DND-41 (cell line): ENCODE results near the gene EXOC3L2.

Source experiments
- ATAC-seq: fragments of 200-7000 bp; cut with Tn5 transposase; 3 replicates; pipeline ENCODE4 v1.9.1; 2021; ENCODE audit warnings: low read depth; ENCODE audit not compliant: insufficient read depth
- DNase-seq: peaks from one replicate; pipeline ENCODE4 v3.0.0-alpha.2; 2020
- H2AFZ ChIP-seq: 2 replicates; pipeline ENCODE4 v1.6.0; 2012; ENCODE audit warnings: low read depth, low read length
- H3K27ac ChIP-seq: 2 replicates; pipeline ENCODE4 v1.5.1; 2012; ENCODE audit warnings: low read length, inconsistent platforms
- H3K27me3 ChIP-seq: fragments of 200-600 bp; sonication (generic); 2 replicates; pipeline ENCODE4 v1.6.0; 2012; ENCODE audit warnings: low read length, mild to moderate bottlenecking, inconsistent platforms; ENCODE audit not compliant: insufficient read depth, poor library complexity
- H3K36me3 ChIP-seq: 2 replicates; pipeline ENCODE4 v1.5.1; 2012; ENCODE audit warnings: low read length, inconsistent platforms; ENCODE audit not compliant: insufficient read depth
- H3K4me1 ChIP-seq: 2 replicates; pipeline ENCODE4 v1.5.1; 2012; ENCODE audit warnings: mild to moderate bottlenecking, low read length; ENCODE audit not compliant: insufficient read depth
- H3K4me2 ChIP-seq: 2 replicates; pipeline ENCODE4 v1.6.0; 2012; ENCODE audit warnings: mild to moderate bottlenecking, moderate library complexity, low read length, inconsistent platforms; ENCODE audit not compliant: insufficient read depth
- H3K4me3 ChIP-seq, 2 experiments: fragments of 200-600 bp in 1 of 2; shearing (Covaris generic) in 1 of 2; 2 replicates each; pipeline ENCODE4 v1.5.1; 2012 to 2016; ENCODE audit warnings: inconsistent platforms in 2 of 2, low read length in 2 of 2, mild to moderate bottlenecking in 2 of 2, low read depth in 1 of 2, moderate library complexity in 1 of 2
- H3K79me2 ChIP-seq: 2 replicates; pipeline ENCODE4 v1.6.0; 2012; ENCODE audit warnings: low read length, inconsistent platforms; ENCODE audit not compliant: insufficient read depth
- H3K9ac ChIP-seq: 2 replicates; pipeline ENCODE4 v1.6.0; 2012; ENCODE audit warnings: low read depth, mild to moderate bottlenecking, inconsistent platforms, low read length, moderate library complexity
- H3K9me3 ChIP-seq: 2 replicates; pipeline ENCODE4 v1.5.1; 2012; ENCODE audit warnings: low read length, moderate library complexity, mild to moderate bottlenecking, inconsistent platforms; ENCODE audit not compliant: insufficient read depth, severe bottlenecking
- H4K20me1 ChIP-seq: 2 replicates; pipeline ENCODE4 v1.6.0; 2012; ENCODE audit warnings: low read length; ENCODE audit not compliant: insufficient read depth
- CTCF ChIP-seq: IDR thresholded peaks from 2 replicates; pipeline ENCODE4 v1.5.1; 2012; ENCODE audit warnings: borderline replicate concordance, low read length, moderate library complexity, mild to moderate bottlenecking; ENCODE audit not compliant: poor library complexity, severe bottlenecking; ENCODE audit errors: extremely low read depth
- EZH2 ChIP-seq: IDR thresholded peaks from 3 replicates; pipeline ENCODE4 v1.6.1; 2012; ENCODE audit warnings: borderline replicate concordance, low read depth, mild to moderate bottlenecking, moderate library complexity, low read length, inconsistent platforms; ENCODE audit not compliant: severe bottlenecking

EXOC3L2 gene

GRCh38 chr19:45224645-45225044 lies 20.6 kb downstream of the EXOC3L2 start:
- H3K27ac ChIP-seq = no peak overlapping the region
- ATAC-seq = no peak
- H3K9ac ChIP-seq = no peak overlapping the region
- no peaks in the 10 kb centered on the region for H3K4me1 ChIP-seq
- no peak overlapping the region for H2AFZ ChIP-seq
- H3K36me3 ChIP-seq = no peaks in the 10 kb centered on the region
- no peak for TF ChIP-seq CTCF
- TF ChIP-seq EZH2 = no peak
- H3K9me3 ChIP-seq = no peaks in the 10 kb centered on the region
- H3K27me3 ChIP-seq = peaks cover 3% of the 10 kb centered on the region
- DNase-seq = no peak
- no peaks in the 10 kb centered on the region for H3K79me2 ChIP-seq
- H4K20me1 ChIP-seq = no peaks in the 10 kb centered on the region
- H3K4me3 ChIP-seq = no peak overlapping the region
- H3K4me2 ChIP-seq = no peak overlapping the region

- Histone ChIP-seq H3K36me3 (no peaks in the 10 kb centered on the region), H3K27ac (no peak overlapping the region), H3K4me2 (no peak overlapping the region), H3K9me3 (no peaks in the 10 kb centered on the region), H4K20me1 (no peaks in the 10 kb centered on the region), H3K4me1 (no peaks in the 10 kb centered on the region), H3K27me3 (peaks cover 3% of the 10 kb centered on the region), H3K9ac (no peak overlapping the region), H2AFZ (no peak overlapping the region), H3K4me3 (no peak overlapping the region), H3K79me2 (no peaks in the 10 kb centered on the region)
- TF ChIP-seq EZH2 (no peak), CTCF (no peak)
- DNase-seq (no peak), ATAC-seq (no peak)
Observed at GRCh38 chr19:45223879-45224278, 21.3 kb downstream of the EXOC3L2 start.

GRCh38 chr19:45222724-45223123 lies 22.5 kb downstream of the EXOC3L2 start:
- no peak overlapping the region for H3K4me3 ChIP-seq
- H4K20me1 ChIP-seq = no peaks in the 10 kb centered on the region
- H3K79me2 ChIP-seq = no peaks in the 10 kb centered on the region
- no peak for DNase-seq
- H3K36me3 ChIP-seq = no peaks in the 10 kb centered on the region
- H2AFZ ChIP-seq = no peak overlapping the region
- no peaks in the 10 kb centered on the region for H3K9me3 ChIP-seq
- no peak overlapping the region for H3K27ac ChIP-seq
- H3K9ac ChIP-seq = no peak overlapping the region
- ATAC-seq = no peak
- H3K4me2 ChIP-seq = no peak overlapping the region
- TF ChIP-seq EZH2 (no peak), CTCF (no peak)
- H3K4me1 ChIP-seq = no peaks in the 10 kb centered on the region
- peaks cover 3% of the 10 kb centered on the region for H3K27me3 ChIP-seq

GRCh38 chr19:45218911-45219743 lies 26.1 kb downstream of the EXOC3L2 start:
- Histone ChIP-seq H3K9me3 (no peaks in the 10 kb centered on the region), H2AFZ (no peak overlapping the region), H3K79me2 (no peaks in the 10 kb centered on the region), H3K36me3 (no peaks in the 10 kb centered on the region), H3K27me3 (peaks cover 3% of the 10 kb centered on the region), H3K4me1 (no peaks in the 10 kb centered on the region), H4K20me1 (no peaks in the 10 kb centered on the region), H3K4me2 (no peak overlapping the region), H3K4me3 (no peak overlapping the region), H3K9ac (no peak overlapping the region), H3K27ac (no peak overlapping the region)
- no peak for DNase-seq
- no peak for ATAC-seq
- TF ChIP-seq CTCF = no peak
- TF ChIP-seq EZH2 = no peak
